ENCODE data around the gene POU3F1.

POU3F1 gene

DNA sequence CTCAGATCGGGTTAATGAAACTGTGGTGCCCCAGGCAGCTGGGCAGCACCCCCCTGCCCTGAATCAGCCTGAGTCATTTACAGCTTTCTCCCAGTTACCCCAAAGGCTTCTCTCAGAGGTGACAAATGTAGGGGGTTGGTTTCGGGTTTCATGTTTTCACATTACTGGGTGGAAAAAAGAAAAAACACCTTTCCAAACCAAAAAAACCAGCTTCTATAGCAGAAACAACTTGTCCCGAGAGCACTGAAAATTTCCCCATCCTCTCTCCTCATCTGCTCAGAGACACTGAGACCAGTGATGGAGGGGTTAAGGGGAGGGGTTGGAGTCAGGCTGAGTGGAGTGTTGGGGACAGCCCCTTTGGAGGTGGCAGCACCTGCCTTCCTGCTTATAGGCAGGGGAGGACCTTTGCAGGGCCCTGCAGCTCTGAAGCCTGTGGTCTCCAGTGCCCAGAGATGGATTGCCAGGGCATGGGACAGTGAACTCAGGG is 18.4 kb downstream of the POU3F1 start:
- DNase-seq (ENCODE audit: low read depth), result no peak

DNA sequence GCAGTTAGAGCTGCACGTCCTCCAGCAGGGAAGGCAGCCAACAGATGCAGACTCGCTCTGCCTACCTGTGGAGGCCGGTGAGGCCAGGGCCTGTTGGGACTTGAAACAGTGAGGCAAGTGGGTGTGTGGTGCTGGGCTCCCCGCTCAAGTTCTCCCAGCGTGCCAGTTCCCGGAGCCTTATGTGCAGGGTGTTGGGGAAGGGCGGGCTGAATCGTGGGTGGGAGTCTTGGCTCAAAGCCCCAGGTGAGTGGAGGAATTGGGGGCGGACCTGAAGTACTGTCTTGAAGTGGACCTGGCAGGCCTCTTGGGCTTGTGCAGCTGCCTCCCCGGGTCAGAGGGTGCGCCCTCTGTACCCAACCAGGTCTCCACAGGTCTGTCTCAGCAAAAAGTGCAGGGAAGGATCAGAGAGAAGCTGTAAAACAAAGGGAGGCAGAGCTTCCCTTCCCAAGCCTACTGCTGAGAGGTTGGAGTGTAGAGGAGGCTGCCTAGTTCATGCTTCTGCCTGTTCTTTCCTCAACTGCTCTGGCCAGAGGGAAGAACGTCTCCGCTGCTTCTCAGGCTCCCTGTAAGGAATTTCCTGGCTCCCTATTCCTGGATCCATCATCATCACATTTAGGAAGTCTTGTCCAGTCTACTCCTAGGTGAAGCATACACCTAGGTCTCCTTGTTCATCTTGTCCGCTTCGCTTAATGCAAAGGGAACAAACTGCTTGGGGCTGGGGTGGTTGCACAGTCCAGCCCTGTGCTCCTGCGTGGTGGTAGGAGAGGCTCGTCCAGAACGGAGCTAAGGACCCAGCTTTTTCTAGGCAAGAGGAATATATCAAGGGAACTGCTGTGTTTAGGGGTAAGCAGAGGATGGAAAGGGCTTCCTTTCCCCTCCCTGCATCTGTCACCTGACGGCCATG is 19.1 kb downstream of the POU3F1 start:
- no peak for DNase-seq (ENCODE audit: low read depth)

DNA sequence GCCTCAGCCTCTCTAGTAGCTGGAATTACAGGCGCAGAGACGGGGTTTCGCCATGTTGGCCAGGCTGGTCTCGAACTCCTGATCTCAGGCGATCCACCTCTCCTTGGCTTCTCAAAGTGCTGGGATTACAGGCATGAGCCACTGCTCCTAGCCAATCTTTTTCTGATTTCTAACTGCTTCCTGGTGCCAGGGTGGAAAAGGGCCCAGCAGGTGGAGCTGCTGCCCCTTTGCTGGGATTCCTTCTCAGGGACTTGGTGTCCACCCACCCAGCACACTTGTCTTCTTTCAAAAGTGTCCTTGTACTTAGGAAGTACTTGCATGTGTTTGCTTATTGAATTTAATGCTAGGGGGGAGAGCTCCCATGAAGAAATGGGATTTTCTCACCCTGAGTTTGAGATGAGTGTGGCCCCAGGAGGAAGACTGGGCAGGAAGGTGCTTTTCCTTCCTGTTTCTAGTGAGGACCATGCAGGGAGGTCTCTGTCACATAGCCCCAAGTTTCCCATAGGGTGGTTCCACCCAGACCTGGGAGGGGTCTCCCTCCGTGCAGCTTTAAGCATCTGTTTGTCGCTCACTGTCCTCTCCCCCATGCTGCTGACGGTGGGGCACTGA is 19.9 kb downstream of the POU3F1 start:
- DNase-seq (ENCODE audit: low read depth), result no peak

DNA sequence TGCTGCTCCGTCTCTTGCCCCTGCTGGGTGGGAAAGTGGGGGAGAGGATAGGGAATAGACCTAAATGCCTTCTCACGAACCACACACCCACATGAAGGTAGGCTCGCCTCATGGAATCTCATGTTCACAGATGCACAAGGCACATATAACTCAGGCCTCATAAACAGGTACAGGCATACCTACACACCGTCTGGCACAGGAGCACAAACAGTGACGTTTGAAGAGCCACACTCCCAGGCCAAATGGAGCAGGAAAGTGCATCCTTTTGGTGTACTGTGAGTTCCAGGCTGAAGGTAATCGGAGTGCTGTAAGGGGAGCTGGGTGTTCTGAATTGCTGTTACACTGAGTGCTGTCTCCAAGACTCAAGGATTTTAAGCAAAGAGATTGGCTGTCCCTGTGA is 20.9 kb downstream of the POU3F1 start:
- no peak for DNase-seq (ENCODE audit: low read depth)

DNA sequence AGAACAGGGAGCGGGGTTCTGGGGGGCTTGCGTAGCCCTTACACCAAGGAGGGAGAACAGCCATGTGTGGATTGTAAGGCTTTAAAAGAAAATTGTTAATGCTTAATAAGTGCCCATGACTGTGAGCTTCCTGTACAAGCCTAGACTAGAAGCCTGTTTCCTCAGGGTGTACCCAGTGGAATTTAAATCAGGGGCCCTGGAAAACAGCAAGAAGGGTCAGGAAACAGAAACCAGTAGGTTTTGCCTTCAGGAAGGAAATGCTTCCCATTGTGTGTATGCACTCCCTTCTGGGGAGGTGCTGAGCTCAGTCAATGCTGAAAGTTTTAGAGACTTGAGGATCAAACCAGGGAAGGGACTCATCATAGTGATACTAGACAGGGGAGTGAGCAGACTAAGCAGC is 21.4 kb downstream of the POU3F1 start:
- DNase-seq (ENCODE audit: low read depth), result no peak

DNA sequence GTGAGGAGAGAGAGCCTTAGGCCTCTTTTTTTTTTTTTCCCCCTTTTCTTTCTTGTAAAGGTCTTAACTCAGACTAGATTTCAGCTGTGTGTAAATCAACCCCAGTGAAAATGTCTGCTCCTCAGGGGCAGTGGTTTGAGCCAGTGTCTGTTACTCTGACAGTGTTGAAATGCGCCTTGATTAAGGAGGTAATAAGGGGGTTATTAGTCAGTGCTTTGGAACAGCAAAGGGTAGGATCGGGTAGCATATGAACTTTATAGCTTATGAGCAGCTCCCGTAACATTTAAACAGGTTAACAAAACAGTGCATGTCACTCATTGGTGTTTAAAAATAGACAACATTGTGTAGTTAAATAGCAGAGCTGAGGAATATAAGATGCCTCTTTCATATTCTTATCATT is 23.8 kb downstream of the POU3F1 start:
- DNase-seq (ENCODE audit: low read depth), result no peak

DNA sequence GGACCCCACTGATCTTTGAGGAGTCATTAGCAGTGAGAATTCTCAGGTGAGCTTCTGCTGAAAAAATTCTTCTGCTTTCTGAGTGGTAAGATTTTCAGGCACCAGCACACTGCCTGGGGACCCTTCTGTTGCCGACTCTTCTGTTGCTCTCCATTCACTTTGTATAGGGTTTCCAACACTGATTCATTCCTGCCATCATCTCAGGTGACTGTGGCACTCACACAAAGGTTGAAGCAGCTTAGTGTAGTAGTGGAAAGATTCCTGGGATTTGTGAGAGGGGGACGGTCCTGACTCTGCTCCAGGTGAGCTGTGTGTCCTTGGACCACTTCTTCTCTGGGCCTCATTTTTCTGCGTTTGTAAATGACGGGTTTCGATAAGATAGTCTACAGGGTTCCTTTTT is 24.6 kb downstream of the POU3F1 start:
- DNase-seq (ENCODE audit: low read depth), result no peak

DNA sequence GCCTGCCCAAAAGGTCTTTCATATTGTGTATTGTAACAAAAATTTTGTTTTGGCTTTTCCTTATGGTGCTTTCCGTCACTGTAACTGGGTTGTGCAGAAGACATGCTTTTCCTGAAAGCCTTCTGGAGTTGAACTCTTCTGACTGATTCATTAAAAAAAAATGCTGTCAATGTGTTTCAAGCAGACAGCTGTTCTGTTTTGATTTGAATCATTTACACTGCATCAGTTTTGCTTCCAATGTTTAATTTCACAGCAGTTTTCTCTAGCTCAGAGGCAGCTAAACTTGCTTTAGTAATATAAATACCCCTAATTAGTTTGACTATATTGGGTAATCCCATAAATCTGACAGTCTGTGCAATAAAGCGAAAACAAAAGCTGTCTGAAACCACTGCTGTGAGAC is 26.2 kb downstream of the POU3F1 start:
- DNase-seq (ENCODE audit: low read depth), result no peak

DNA sequence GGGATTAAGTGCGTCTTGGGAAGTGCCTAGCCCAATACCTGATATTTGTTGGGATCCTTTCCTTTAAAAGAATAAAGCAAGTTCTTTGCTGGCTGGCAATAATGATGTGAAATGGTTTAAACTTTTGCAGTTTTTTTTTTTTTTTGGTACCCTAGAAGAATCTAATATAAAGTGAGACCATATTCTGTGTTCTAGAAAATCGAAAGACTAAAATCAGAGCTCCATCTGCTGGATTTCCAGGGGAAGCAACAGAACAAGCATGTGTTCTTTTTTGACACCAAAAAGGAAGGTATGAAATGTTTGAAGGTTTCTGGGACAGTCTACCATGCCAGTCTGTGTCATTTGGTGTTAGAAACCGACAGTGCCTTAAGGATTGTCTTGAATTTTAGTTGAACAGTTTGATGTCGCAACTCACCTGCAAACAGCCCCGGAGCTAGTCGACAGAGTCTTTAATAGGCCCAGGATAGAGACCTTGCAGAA is 27.7 kb downstream of the POU3F1 start:
- no peak for DNase-seq (ENCODE audit: low read depth)

DNA sequence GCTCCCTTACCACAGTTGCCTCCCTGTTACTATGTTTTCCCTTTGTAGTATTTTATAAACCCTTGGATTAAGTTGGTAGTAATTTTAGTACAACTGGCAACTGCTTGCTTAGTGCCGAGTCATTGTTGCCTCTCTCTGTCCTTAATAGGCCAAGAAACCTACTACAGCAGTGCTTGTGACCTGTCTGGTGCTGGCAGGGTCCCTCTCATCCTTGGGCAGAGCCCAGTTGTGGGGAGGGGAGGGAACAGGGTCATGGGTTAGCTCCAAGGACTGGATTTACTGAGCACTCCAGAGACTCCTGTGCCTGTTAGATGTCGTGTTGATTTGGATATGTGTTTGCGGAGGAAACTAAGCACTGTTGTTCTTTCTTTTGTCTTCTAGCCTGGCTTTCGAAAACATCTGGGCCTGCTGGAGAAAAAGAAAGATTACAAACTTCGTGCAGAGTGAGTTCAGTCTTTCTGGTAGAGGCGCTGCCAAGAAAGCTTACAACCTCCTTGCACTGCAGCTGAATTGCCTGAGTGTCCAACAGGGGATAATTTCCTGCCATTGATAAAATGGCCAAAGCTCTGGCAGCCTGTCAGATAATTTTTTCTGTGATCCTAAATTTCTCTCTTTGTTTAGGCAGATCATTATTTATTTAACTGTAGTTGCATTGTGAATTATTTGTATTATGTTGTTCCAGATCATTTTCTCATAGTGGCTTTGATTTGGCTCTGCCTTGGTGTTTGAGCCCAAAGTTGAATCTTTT is 30.4 kb downstream of the POU3F1 start:
- DNase-seq (ENCODE audit: low read depth), result no peak

DNA sequence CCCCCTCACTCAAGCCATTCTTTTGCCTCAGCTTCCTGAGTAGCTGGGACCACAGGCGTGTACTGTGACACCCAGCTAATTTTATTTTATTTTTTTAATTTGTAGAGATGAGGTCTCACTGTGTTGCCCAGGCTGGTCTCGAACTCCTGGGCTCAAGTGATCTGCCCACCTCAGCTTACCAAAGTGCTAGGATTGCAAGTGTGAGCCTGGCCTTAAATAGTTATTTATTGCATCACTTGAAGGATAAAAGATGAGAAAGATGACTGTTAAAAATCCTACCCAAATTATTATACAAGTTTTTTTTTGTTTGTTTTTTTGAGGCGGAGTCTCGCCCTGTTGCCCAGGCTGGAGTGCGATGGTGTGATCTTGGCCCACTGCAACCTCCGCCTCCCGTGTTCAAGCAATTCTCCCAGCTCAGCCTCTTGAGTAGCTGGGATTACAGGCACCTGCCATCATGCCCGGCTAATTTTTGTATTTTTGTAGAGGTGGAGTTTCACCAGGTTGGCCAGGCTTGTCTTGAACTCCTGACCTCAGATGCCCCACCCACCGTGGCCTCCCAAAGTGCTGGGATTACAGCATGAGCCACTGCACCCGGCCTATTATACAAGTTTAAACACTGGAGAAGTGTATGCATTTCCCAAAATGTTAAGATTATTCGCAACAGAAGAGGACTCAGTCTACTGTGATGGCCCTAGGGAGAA is 31.7 kb downstream of the POU3F1 start:
- DNase-seq (ENCODE audit: low read depth), result no peak

DNA sequence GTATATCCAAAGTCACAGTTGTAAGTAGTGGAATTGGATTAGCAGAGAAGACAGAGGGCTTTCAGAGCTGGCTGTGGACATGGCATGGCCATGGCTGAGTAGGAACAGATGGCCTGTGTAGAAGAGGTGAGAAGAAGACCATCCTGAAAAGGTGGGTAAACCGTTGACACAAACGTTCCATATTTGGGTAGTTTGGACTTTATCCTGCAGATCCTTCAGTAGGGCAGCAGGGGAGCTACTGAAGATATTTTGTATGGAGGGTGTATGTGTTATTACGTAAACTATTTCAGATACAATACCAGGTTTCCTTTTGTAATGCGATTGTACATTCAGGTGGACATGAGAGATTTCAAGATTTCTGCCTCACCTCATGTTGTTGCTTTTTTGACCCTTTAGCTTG is 32.4 kb downstream of the POU3F1 start:
- no peak for DNase-seq (ENCODE audit: low read depth)

DNA sequence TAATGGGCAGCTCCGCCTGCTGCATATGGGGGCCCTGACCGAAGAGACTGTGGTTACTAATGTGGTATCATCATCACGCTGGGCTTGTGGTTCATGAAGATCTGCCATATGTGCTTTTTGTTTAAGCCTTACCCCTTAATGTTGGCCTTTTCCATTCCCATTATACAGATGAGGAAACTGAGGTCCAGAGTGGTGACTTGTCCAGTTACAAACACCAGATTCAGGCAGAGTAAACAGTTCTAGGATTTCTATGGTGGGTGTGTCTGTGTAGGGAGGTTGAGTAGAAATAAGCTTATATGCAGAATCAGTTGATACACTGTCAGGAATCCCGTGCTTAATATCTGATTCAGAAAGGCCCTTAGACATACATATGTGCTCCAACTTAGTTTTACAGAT is 33.4 kb downstream of the POU3F1 start:
- no peak for DNase-seq (ENCODE audit: low read depth)

DNA sequence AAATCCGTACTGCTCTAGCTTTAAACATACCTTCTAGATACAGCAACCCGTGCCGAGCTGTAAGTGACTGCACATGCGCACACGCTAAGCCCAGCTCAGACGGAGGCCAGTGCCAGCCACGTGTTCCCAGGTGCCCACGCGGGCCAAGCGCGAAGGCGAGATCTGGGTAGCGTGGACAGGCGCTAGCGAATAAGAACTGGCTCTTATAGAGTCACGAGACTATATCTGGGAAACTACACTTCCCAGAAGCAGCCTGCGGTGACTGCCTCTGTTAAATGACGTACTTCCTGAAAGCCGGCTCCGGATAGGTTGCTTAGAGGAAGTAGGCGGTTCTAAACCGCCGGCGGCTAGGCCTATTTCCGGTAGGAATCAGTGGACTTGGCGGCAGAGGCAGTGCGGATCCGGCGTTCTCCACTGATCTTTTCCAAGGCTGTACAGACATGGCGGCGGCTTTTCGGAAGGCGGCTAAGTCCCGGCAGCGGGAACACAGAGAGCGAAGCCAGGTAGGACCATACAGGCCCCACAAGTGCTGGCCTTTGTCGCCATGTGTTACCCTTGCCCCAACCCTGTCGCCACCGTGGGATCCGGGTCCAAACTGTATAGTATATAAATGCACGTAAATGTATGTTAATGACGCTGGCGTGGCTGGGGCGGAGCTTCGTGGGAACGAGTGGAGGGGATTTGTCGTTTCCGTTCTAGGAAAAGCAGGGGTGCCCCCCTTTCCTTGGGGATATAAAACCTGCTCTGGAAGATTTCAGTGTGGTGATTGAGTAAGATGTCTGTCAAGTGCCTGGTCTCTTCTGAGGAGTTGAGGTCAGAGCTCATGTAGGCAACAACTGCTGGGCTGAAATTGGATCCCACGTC is 34.0 kb downstream of the POU3F1 start, which contains the start of gene UTP11:
UTP11 (plus strand) TSS at position 372 of the 864 bp plus-strand sequence; CDS start at position 441, 69 bp downstream.
- DNase-seq (ENCODE audit: low read depth), result peak; percentile 78

DNA sequence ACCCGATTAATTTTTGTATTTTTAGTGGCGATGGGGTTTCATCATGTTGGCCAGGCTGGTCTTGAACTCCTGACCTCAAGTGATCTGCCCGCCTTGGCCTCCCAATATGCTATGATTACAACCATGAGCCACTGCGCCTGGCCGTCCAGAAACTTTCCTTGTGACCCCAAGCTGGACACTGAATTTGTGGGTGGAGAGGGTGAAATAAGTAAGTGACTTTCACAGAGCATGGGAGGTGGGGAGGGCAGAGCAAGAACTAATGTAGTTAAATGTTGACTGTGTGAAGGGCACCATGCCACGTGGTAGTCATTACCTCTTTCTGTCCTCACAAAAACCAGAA is 36.8 kb downstream of the POU3F1 start:
- no peak for DNase-seq (ENCODE audit: low read depth)

DNA sequence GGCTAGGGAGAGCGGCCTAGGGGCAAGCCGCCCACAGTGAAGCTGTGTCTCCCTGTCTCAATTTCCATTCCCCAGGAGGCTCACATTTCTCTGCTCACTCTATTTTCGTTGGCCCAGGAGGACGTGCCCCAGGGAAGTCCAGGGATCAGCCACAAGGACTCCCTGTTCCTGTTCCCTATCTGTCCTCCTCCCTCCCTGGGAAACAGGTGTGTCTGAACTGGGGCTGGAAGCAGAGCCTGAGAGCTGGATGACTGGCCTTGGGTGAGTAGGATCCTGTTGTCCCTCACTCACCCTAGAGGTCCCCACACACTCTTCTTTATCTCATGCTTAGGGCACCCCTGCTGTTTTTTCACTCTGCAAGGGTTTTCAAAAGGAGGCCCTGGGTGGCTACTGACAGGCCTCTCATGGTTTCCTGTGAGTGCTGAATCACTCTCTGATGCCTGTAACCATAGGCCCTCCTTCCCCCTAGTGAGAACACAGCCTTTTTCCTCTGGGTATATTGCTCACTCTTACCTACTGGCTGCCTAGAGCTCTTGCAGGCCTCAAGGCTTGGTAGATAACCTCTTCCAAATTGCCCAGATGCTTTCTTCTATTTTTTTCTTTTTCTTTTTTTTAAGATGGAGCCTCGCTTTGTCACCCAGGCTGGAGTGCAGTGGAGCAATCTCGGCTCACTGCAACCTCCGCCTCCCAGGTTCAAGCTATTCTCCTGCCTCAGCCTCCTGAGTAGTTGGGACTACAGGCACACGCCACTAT is 37.3 kb downstream of the POU3F1 start:
- DNase-seq (ENCODE audit: low read depth), result peak; percentile 53

DNA sequence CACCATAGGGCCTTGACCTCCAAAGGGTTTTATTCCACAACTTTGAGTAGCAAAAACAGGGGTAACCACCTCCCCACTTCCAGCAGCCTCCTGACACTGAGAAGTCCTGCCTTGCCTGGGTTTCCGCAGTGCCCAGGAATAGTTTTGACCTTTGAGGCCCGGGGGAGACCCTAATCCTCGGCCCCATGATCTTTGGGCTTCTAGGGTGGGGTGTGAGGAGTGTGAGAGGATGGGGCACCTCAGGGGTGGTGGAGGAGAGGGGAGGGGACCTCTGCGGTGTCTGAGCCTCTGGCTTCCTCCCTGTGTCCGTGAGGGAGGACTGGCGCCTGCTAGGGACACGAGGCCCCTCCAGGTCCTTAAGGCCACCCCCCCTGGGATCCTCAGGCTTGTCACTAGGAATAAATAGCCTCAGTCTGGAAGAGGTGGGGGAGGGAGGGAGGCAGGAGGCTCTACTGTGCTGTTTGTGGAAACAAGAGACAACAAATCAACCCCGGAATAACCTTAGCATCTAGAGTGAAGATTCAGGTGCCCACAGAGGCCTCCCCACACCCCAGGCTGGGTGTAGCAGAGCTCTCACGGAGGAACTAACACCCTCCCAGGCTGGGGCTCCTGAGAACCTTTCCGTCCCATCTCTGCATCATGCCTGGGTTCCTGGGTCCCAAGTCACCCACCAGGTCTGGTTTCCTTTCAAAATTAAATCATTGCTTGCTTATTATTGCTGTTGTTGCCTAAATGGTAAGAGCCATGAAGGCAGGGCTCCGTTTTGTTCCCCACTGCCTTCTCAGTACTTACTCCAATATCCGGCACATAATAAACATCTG is 40.4 kb downstream of the POU3F1 start:
- DNase-seq (ENCODE audit: low read depth), result no peak

DNA sequence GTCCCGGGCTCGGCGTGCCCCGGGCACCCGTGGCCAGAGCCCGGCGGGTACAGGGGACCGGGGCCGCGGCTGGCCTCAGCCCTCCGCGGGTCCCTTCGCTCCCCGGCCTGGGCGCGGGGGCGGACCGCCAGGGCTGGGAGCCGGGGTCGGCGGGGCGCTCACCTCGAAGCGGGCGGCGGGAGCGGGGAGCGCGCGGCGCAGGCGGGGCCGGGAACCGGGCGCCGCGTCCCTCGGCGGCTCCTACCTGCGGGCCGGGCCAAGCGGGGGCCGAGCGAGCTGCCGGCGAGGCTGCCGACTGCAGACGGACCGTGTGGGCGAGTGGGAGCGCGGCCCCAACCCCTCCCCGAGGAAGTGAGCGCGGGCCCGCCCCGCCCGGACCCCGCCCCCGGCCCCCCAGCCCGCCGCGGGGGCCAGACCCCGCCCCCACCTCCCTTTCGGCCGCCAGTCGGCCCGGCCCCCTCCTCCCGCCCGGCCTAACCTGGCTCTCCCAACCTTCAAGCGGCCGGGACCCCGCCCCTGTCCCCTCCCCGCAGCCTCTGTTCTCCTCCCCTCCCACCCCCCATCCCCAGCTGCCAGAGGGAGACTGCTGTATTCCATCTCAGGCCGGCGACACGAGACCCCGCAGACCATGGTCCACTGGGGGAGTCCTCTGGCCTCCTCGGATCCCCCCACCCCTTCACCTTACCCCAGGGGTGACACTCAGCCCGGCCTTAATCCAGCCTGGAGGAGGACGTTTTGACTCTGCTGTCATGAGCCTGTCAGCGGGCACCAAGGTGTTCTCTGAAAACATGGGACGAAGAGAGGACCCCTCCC is 41.2 kb downstream of the POU3F1 start, which contains the start of gene FHL3:
FHL3 (minus strand) TSS at position 320 of the 813 bp plus-strand sequence. CDS start 6,102 bp downstream, outside the sequence.
- DNase-seq (ENCODE audit: low read depth), result no peak
